Adrenal gland (tissue), 5 donors: ENCODE data around the gene CCDC142.

Experiments
- CTCF ChIP-seq, 6 experiments: fragments of 450-650 bp in 4 of 6; fragments of 200-600 bp in 2 of 6; sonication (generic) in 1 of 6; IDR thresholded peaks; 1 replicate in 5 of 6; 2 replicates in 1 of 6; pipeline versions ENCODE4 v1.5.1 to v1.8.0; 2016 to 2021; ENCODE audit warnings: antibody characterized with exemption in 6 of 6, mild to moderate bottlenecking in 2 of 6, moderate library complexity in 1 of 6
- POLR2A ChIP-seq, 2 donors: fragments of 450-650 bp; IDR thresholded peaks; one replicate each; pipeline ENCODE4 v1.6.1; 2017; ENCODE audit warnings: antibody characterized with exemption in 2 of 2, mild to moderate bottlenecking in 2 of 2, moderate library complexity in 1 of 2
- donor health status: DM: no; HTN: no; CAD: no.

- TF ChIP-seq CTCF (IDR thresholded peaks at IDR 0.05) = no peak
- TF ChIP-seq POLR2A (IDR thresholded peaks at IDR 0.05) = no peak
These were observed 23.8 kb downstream of the CCDC142 start for GRCh38 chr2:74458938-74459363.
